ENCODE results near the gene MAP4K1. TPM values are rescaled to one million over a fixed set of nuclear protein-coding genes. Genes with fewer than 3 reads are reported as not detected.
A peak's percentile ranks its signal among the peaks of the same experiment; 100 is the strongest.

The MAP4K1 gene
- total RNA-seq, 1 experiment from 2014 or later: 3.5 TPM

DNA sequence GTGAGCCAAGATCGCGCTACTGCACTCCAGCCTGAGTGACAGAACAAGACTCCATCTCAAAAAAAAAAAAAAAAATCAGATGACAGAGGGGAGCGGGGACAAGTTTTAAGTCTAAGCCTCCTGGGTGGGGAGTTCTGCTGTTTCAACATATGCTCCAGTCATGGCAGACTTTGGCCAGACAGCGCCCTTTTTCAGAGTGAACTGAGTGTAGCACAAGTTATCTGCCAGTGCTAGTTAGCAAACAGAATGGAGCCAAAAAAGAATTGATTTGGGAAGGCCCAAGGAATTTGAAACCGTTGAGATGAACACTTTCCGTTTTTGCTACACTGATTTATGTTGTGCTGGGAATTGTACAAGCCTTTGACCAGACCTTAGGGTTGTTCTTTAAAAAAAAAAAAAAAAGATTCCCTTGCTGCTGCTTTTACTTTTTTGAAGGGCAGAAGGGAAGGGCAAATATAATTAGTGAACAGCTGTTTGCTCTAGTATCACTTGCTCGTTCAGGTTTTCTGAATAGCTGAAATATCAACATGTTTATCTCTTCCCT, 35.3 kb upstream of the MAP4K1 start:
- CTCF ChIA-PET: no interaction called here
- no TSS peak for BruUV-seq (replicated peaks)
- peak overlapping the region; percentile 100 for H3K4me3 ChIP-seq
- POLR2A ChIA-PET (ENCODE audit: unreplicated experiment): interaction anchor here (0.6 kb wide), 2 partner anchors 15 to 184 kb away, joined by 3 to 6 read pairs; no protein-coding TSS in a partner anchor
- peaks cover 44% of the 10 kb centered on the region for H3K36me3 ChIP-seq (ENCODE audit: low read depth)
- peaks cover 76% of the 10 kb centered on the region for H3K4me1 ChIP-seq (replicated peaks; ENCODE audit: insufficient read depth)
- H3K9me2 ChIP-seq (ENCODE audit: insufficient read depth): no peaks in the 10 kb centered on the region
- H3K27me3 ChIP-seq (ENCODE audit: insufficient read depth, low read depth): no peaks in the 10 kb centered on the region
- intact Hi-C loops (cut with micrococcal nuclease; ENCODE audit: unreplicated experiment): no loop called here
- H3K9me3 ChIP-seq (ENCODE audit: insufficient read depth, low read depth): no peaks in the 10 kb centered on the region
- no peak for TF ChIP-seq EZH2 (IDR thresholded peaks at IDR 0.05; ENCODE audit: low read depth)
- TF ChIP-seq, protein P1, sequence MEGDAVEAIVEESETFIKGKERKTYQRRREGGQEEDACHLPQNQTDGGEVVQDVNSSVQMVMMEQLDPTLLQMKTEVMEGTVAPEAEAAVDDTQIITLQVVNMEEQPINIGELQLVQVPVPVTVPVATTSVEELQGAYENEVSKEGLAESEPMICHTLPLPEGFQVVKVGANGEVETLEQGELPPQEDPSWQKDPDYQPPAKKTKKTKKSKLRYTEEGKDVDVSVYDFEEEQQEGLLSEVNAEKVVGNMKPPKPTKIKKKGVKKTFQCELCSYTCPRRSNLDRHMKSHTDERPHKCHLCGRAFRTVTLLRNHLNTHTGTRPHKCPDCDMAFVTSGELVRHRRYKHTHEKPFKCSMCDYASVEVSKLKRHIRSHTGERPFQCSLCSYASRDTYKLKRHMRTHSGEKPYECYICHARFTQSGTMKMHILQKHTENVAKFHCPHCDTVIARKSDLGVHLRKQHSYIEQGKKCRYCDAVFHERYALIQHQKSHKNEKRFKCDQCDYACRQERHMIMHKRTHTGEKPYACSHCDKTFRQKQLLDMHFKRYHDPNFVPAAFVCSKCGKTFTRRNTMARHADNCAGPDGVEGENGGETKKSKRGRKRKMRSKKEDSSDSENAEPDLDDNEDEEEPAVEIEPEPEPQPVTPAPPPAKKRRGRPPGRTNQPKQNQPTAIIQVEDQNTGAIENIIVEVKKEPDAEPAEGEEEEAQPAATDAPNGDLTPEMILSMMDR (conservative IDR thresholded peaks at IDR 0.05): no peak
- H4K20me1 ChIP-seq (ENCODE audit: insufficient read depth): peaks cover 40% of the 10 kb centered on the region
- peak overlapping the region; percentile 89 for H3K4me2 ChIP-seq
- DNase-seq: no peak
- H3K27ac ChIP-seq: peak overlapping the region; percentile 99
- no peak overlapping the region for H2AFZ ChIP-seq
- peaks cover 98% of the 10 kb centered on the region for H3K79me2 ChIP-seq (ENCODE audit: low read depth)
- peaks cover 95% of the 10 kb centered on the region for H3F3A ChIP-seq (ENCODE audit: insufficient read depth, low read depth)

DNA sequence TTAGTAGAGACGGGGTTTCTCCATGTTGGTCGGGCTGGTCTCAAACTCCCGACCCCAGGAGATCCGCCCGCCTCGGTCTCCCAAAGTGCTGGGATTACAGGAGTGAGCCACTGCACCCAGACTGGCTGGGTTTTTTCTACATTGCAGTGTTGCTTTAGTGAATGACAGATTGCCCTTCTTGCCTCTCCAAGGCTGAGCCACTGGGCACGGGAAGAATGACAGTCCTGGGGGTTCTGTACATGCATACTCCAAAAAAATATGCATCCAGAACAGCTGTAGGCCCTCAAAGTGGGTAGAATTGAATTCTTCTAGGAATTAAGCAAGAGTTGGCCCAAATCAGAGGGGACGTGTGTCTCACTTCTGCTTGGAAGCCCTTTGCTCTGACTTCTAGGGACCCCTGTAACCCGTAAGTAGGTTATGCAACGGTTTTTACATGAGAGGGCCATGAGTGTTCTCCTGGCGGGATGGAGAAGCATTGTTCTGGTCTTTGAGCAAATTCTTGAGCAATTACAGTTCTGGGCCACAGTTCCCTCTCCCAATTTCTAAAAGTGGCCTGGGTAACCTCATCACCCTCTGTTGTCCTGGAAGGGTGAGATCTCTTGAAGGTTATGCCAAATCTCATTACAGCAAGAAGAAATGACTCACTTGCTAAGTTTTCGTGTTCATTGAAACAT, 33.3 kb upstream of the MAP4K1 start:
- TF ChIP-seq EZH2 (IDR thresholded peaks at IDR 0.05; ENCODE audit: low read depth): no peak
- TF ChIP-seq, protein P1 (conservative IDR thresholded peaks at IDR 0.05): no peak
- intact Hi-C loops (cut with micrococcal nuclease; ENCODE audit: unreplicated experiment): loop anchor here (1.0 to 2.0 kb wide), 5 partner anchors 7 to 68 kb away; no protein-coding TSS in a partner anchor
- peak in 1 of 2 experiments; percentile 82 for DNase-seq

DNA sequence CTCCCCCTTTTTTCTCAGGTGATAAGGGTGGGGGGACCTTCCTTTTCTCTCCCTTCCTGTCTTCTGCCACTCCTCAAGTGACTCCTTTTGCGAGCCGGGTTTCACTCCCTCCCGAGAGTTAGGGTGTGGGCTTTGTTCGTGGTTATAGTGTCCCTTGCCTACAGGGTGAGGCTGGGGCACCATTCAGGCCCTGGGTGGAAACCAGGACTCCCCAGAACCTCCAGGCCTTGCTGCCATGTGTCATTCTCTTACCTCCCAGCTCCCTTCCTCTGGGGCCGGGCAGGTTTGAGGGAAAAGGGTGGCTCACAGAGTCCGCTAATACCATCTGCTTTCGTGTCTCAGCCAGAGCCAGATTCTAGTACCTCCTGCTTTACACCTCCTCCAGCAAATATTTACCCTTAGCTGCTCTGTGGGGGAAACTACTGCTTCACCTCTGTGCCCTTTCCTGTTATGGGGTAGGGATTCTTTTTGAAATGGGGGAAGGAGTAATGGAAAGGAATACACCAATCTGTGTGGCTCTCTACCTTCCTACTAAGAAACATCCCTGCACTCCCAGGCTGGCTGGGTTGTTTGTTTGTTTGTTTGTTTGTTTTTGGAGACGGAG, 32.5 kb upstream of the MAP4K1 start:
- Histone ChIP-seq H3K9me3 (ENCODE audit: insufficient read depth, low read depth) (no peaks in the 10 kb centered on the region), H3K4me3 (peak overlapping the region; percentile 100), H3K4me1 (replicated peaks; ENCODE audit: insufficient read depth) (peaks cover 52% of the 10 kb centered on the region), H3K27me3 (ENCODE audit: insufficient read depth, low read depth) (no peaks in the 10 kb centered on the region), H4K20me1 (ENCODE audit: insufficient read depth) (peaks cover 34% of the 10 kb centered on the region), H3K9me2 (ENCODE audit: insufficient read depth) (no peaks in the 10 kb centered on the region), H3F3A (ENCODE audit: insufficient read depth, low read depth) (peaks cover 72% of the 10 kb centered on the region), H3K79me2 (ENCODE audit: low read depth) (peaks cover 78% of the 10 kb centered on the region), H3K36me3 (ENCODE audit: low read depth) (peaks cover 24% of the 10 kb centered on the region), H3K27ac (peak overlapping the region; percentile 99), H3K4me2 (peak overlapping the region; percentile 89), H2AFZ (no peak overlapping the region)
- ChIA-PET CTCF (interaction anchor here (0.6 kb wide), 2 partner anchors 9 to 407 kb away, joined by 3 read pairs; no protein-coding TSS in a partner anchor), POLR2A (ENCODE audit: unreplicated experiment) (interaction anchor here (0.6 to 2.0 kb wide), 7 partner anchors 8 to 85 kb away, joined by 3 to 17 read pairs (median 7); no protein-coding TSS in a partner anchor)
- no peak for DNase-seq
- no TSS peak for BruUV-seq (replicated peaks)
- TF ChIP-seq, protein P1 (conservative IDR thresholded peaks at IDR 0.05): no peak
- no peak for TF ChIP-seq EZH2 (IDR thresholded peaks at IDR 0.05; ENCODE audit: low read depth)
- intact Hi-C loops (cut with micrococcal nuclease; ENCODE audit: unreplicated experiment): loop anchor here (1.0 to 2.0 kb wide), 4 partner anchors 8 to 69 kb away; no protein-coding TSS in a partner anchor

More for the DNA sequence above, 33.3 kb upstream of the MAP4K1 start:
- peak overlapping the region; percentile 100 for H3K4me3 ChIP-seq
- peak overlapping the region; percentile 89 for H3K4me2 ChIP-seq
- no TSS peak for BruUV-seq (replicated peaks)
- peaks cover 80% of the 10 kb centered on the region for H3F3A ChIP-seq (ENCODE audit: insufficient read depth, low read depth)
- POLR2A ChIA-PET (ENCODE audit: unreplicated experiment): interaction anchor here (0.6 kb wide), 1 partner anchor 42 kb away, joined by 7 read pairs; no protein-coding TSS in a partner anchor
- H3K27ac ChIP-seq: peak overlapping the region; percentile 99
- H3K27me3 ChIP-seq (ENCODE audit: insufficient read depth, low read depth): no peaks in the 10 kb centered on the region
- no peaks in the 10 kb centered on the region for H3K9me2 ChIP-seq (ENCODE audit: insufficient read depth)
- H3K9me3 ChIP-seq (ENCODE audit: insufficient read depth, low read depth): no peaks in the 10 kb centered on the region
- H4K20me1 ChIP-seq (ENCODE audit: insufficient read depth): peaks cover 36% of the 10 kb centered on the region
- H3K4me1 ChIP-seq (replicated peaks; ENCODE audit: insufficient read depth): peaks cover 60% of the 10 kb centered on the region
- CTCF ChIA-PET: no interaction called here
- H3K79me2 ChIP-seq (ENCODE audit: low read depth): peaks cover 86% of the 10 kb centered on the region
- peaks cover 32% of the 10 kb centered on the region for H3K36me3 ChIP-seq (ENCODE audit: low read depth)
- H2AFZ ChIP-seq: no peak overlapping the region
